MM.1S (cell line): ENCODE results near the gene AGPAT3.

Experiments
- DNase-seq: peaks from one replicate; pipeline ENCODE4 v3.0.0-alpha.2; 2015
- H2AFZ ChIP-seq: fragments of 300-600 bp; sonication (generic); 2 replicates; pipeline ENCODE4 v1.6.0; 2016; ENCODE audit warnings: antibody characterized with exemption, low read length
- H3F3A ChIP-seq: fragments of 300-600 bp; sonication (generic); 2 replicates; pipeline ENCODE4 v1.6.1; 2016; ENCODE audit warnings: mild to moderate bottlenecking, antibody characterized with exemption, low read length, moderate library complexity, mixed read lengths; ENCODE audit not compliant: insufficient read depth
- H3K27ac ChIP-seq: fragments of 300-600 bp; sonication (generic); 2 replicates; pipeline ENCODE4 v1.5.1; 2016; ENCODE audit warnings: mild to moderate bottlenecking, low read length
- H3K27me3 ChIP-seq: fragments of 300-600 bp; sonication (generic); replicated peaks from 2 replicates; pipeline ENCODE4 v1.6.0; 2016; ENCODE audit warnings: low read length; ENCODE audit not compliant: insufficient read depth
- H3K36me3 ChIP-seq: fragments of 300-600 bp; sonication (generic); replicated peaks from 2 replicates; pipeline ENCODE4 v1.6.1; 2016; ENCODE audit warnings: mild to moderate bottlenecking, low read length, mixed read lengths; ENCODE audit not compliant: insufficient read depth
- H3K4me1 ChIP-seq: fragments of 300-600 bp; sonication (generic); 2 replicates; pipeline ENCODE4 v1.6.1; 2016; ENCODE audit warnings: low read length, mixed read lengths
- H3K4me2 ChIP-seq: fragments of 300-600 bp; sonication (generic); 2 replicates; pipeline ENCODE4 v1.6.0; 2016; ENCODE audit warnings: low read depth, low read length
- H3K4me3 ChIP-seq: fragments of 300-600 bp; sonication (generic); 2 replicates; pipeline ENCODE4 v1.5.1; 2016; ENCODE audit warnings: low read length, mixed read lengths
- H3K79me2 ChIP-seq: fragments of 300-600 bp; sonication (generic); 2 replicates; pipeline ENCODE4 v1.6.1; 2016; ENCODE audit warnings: mixed run types, low read length, mixed read lengths
- H3K9ac ChIP-seq: fragments of 300-600 bp; sonication (generic); 2 replicates; pipeline ENCODE4 v1.6.1; 2016; ENCODE audit warnings: low read length, mixed read lengths
- H3K9me2 ChIP-seq: fragments of 300-600 bp; sonication (generic); replicated peaks from 2 replicates; pipeline ENCODE4 v1.6.1; 2016; ENCODE audit warnings: mild to moderate bottlenecking, low read length, mixed read lengths; ENCODE audit not compliant: insufficient read depth
- H3K9me3 ChIP-seq: fragments of 300-600 bp; sonication (generic); replicated peaks from 2 replicates; pipeline ENCODE4 v1.6.1; 2016; ENCODE audit warnings: mild to moderate bottlenecking, low read length, mixed read lengths; ENCODE audit not compliant: insufficient read depth
- H4K20me1 ChIP-seq: fragments of 300-600 bp; sonication (generic); 2 replicates; pipeline ENCODE4 v1.6.1; 2016; ENCODE audit warnings: mild to moderate bottlenecking, low read length, moderate library complexity, mixed read lengths; ENCODE audit not compliant: insufficient read depth
- EZH2 ChIP-seq: fragments of 300-600 bp; sonication (generic); optimal IDR thresholded peaks from 2 replicates; pipeline ENCODE3; 2017; ENCODE audit warnings: low read depth, mild to moderate bottlenecking, antibody characterized with exemption, low read length, mixed read lengths
- EZH2phosphoT487 ChIP-seq: fragments of 300-600 bp; sonication (generic); IDR thresholded peaks from 2 replicates; pipeline ENCODE4 v1.6.1; 2018; ENCODE audit warnings: antibody characterized with exemption, low read length
- TF ChIP-seq, protein P1 (sequence below): fragments of 300-600 bp; sonication (generic); IDR thresholded peaks from 2 replicates; pipeline ENCODE4 v1.5.1; 2016; ENCODE audit warnings: antibody characterized with exemption, low read length, mixed read lengths

Gene AGPAT3

GRCh38 chr21:43992121-43992520 is 127.1 kb downstream of the AGPAT3 start:
- no peaks in the 10 kb centered on the region for H3K9me2 ChIP-seq
- H3F3A ChIP-seq: peaks cover 5% of the 10 kb centered on the region
- TF ChIP-seq, protein P1, sequence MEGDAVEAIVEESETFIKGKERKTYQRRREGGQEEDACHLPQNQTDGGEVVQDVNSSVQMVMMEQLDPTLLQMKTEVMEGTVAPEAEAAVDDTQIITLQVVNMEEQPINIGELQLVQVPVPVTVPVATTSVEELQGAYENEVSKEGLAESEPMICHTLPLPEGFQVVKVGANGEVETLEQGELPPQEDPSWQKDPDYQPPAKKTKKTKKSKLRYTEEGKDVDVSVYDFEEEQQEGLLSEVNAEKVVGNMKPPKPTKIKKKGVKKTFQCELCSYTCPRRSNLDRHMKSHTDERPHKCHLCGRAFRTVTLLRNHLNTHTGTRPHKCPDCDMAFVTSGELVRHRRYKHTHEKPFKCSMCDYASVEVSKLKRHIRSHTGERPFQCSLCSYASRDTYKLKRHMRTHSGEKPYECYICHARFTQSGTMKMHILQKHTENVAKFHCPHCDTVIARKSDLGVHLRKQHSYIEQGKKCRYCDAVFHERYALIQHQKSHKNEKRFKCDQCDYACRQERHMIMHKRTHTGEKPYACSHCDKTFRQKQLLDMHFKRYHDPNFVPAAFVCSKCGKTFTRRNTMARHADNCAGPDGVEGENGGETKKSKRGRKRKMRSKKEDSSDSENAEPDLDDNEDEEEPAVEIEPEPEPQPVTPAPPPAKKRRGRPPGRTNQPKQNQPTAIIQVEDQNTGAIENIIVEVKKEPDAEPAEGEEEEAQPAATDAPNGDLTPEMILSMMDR: no peak
- TF ChIP-seq EZH2: no peak
- TF ChIP-seq EZH2phosphoT487: no peak
- no peak for DNase-seq
- H3K4me2 ChIP-seq: no peak overlapping the region
- H3K4me3 ChIP-seq: no peak overlapping the region
- H3K9ac ChIP-seq: no peak overlapping the region
- H4K20me1 ChIP-seq: no peaks in the 10 kb centered on the region
- no peaks in the 10 kb centered on the region for H3K4me1 ChIP-seq
- H3K27me3 ChIP-seq: peaks cover 51% of the 10 kb centered on the region
- no peak overlapping the region for H2AFZ ChIP-seq
- no peaks in the 10 kb centered on the region for H3K9me3 ChIP-seq
- H3K36me3 ChIP-seq: no peaks in the 10 kb centered on the region
- no peak overlapping the region for H3K27ac ChIP-seq
- no peaks in the 10 kb centered on the region for H3K79me2 ChIP-seq

GRCh38 chr21:43993420-43993934 is 128.5 kb downstream of the AGPAT3 start:
- H3F3A ChIP-seq: no peaks in the 10 kb centered on the region
- H3K79me2 ChIP-seq: no peaks in the 10 kb centered on the region
- no peaks in the 10 kb centered on the region for H3K9me2 ChIP-seq
- no peaks in the 10 kb centered on the region for H3K36me3 ChIP-seq
- peaks cover 62% of the 10 kb centered on the region for H3K27me3 ChIP-seq
- no peaks in the 10 kb centered on the region for H4K20me1 ChIP-seq
- TF ChIP-seq, protein P1: no peak
- TF ChIP-seq EZH2: no peak
- TF ChIP-seq EZH2phosphoT487: no peak
- no peak overlapping the region for H2AFZ ChIP-seq
- no peak overlapping the region for H3K4me3 ChIP-seq
- no peaks in the 10 kb centered on the region for H3K9me3 ChIP-seq
- no peak overlapping the region for H3K9ac ChIP-seq
- H3K4me2 ChIP-seq: no peak overlapping the region
- no peak overlapping the region for H3K27ac ChIP-seq
- H3K4me1 ChIP-seq: no peaks in the 10 kb centered on the region
- no peak for DNase-seq

- no peaks in the 10 kb centered on the region for H3K79me2 ChIP-seq
- no peak for DNase-seq
- TF ChIP-seq EZH2phosphoT487 (no peak), EZH2 (no peak)
- TF ChIP-seq, protein P1: no peak
Measured at GRCh38 chr21:43994085-43994484, 129.1 kb downstream of the AGPAT3 start.

More at GRCh38 chr21:43994085-43994484, 129.1 kb downstream of the AGPAT3 start:
- Histone ChIP-seq H3K9me3 (no peaks in the 10 kb centered on the region), H3K4me2 (no peak overlapping the region), H3F3A (no peaks in the 10 kb centered on the region), H3K27me3 (peaks cover 63% of the 10 kb centered on the region), H3K4me3 (no peak overlapping the region), H2AFZ (no peak overlapping the region), H3K9ac (no peak overlapping the region), H4K20me1 (no peaks in the 10 kb centered on the region), H3K9me2 (no peaks in the 10 kb centered on the region), H3K4me1 (no peaks in the 10 kb centered on the region), H3K36me3 (no peaks in the 10 kb centered on the region), H3K27ac (no peak overlapping the region)
